Peyer's patch (tissue), 4 donors: Measurements from ENCODE around the gene PPP1R1B.

ENCODE experiments used
- CTCF ChIP-seq, 6 experiments: fragments of 450-650 bp in 4 of 6; fragments of 200-600 bp in 2 of 6; sonication (generic) in 1 of 6; IDR thresholded peaks; one replicate each; pipeline ENCODE4 v1.5.1; 2017 to 2019; ENCODE audit warnings: antibody characterized with exemption in 6 of 6, mild to moderate bottlenecking in 3 of 6, moderate library complexity in 1 of 6
- POLR2A ChIP-seq, 2 donors: fragments of 450-650 bp; IDR thresholded peaks; one replicate each; pipeline ENCODE4 v1.5.1; 2017; ENCODE audit warnings: antibody characterized with exemption in 2 of 2, mild to moderate bottlenecking in 2 of 2, moderate library complexity in 2 of 2

DNA sequence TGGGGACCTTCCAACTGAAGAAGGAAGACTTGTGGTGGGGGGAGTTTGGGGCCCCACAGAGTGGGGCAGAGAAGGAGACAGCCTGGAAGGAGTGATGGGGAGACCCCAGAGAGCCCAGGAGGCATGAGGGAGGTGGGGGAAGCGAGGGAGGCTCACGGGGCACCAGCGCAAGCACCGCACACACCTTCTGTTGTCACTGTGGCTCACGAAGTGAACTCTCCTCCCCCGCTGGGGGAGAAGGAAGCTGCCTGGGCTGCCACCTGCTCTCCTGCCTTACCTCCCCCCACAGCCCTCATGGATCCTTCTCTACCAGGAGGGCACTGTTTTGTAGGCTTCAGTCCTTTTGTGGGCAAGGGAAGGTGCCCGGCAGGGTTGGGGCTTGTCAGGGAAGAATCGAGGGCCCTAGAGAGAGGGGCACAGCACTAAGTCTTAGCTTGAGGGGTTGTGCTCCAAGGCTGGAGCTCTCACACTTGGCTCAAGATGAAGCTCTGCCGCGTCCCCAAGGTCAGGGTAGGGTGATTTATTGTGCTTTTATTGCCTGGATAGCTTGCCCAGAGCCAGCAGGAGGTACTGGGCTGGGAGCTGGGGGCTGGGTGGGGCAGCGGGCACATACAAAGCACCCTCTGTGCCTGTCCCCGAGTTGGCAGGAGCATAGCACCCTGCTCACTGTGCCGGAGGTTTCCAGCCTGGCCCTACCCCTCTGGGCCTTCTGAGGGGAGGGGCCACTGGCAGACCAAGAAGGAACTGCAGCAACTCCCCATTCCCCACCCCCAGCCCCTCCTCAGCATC, 5.6 kb downstream of the PPP1R1B start:
- peak in 3 of 6 experiments; percentile 25 to 28 (median 26) for TF ChIP-seq CTCF (IDR thresholded peaks at IDR 0.05)
- peak; percentile 45 to 73 for TF ChIP-seq POLR2A (IDR thresholded peaks at IDR 0.05)
